GM12801 (cell line): ENCODE measurements around the gene BMP2K.

ENCODE experiments used
- CTCF ChIP-seq: IDR thresholded peaks from one replicate; pipeline ENCODE4 v1.5.1; 2011; ENCODE audit warnings: control low read depth; ENCODE audit not compliant: insufficient read length; ENCODE audit errors: extremely low read depth

BMP2K gene

GRCh38 chr4:78880874-78881492 is 104.8 kb downstream of the BMP2K start:
- no peak for TF ChIP-seq CTCF

GRCh38 chr4:78885598-78885997 is 109.4 kb downstream of the BMP2K start:
- no peak for TF ChIP-seq CTCF

GRCh38 chr4:78889955-78890354 is 113.8 kb downstream of the BMP2K start:
- TF ChIP-seq CTCF, result no peak

- TF ChIP-seq CTCF, result no peak
Measured at GRCh38 chr4:78899302-78899701, 123.2 kb downstream of the BMP2K start.

- no peak for TF ChIP-seq CTCF
Measured at GRCh38 chr4:78901882-78902281, 125.7 kb downstream of the BMP2K start.

- no peak for TF ChIP-seq CTCF
Measured at GRCh38 chr4:78902298-78902697, 126.1 kb downstream of the BMP2K start.

GRCh38 chr4:78904143-78904542 is 128.0 kb downstream of the BMP2K start:
- no peak for TF ChIP-seq CTCF

- TF ChIP-seq CTCF, result no peak
Measured at GRCh38 chr4:78907638-78908037, 131.5 kb downstream of the BMP2K start.
